Fibroblast of mammary gland (primary cell): ENCODE results near the gene EEF1AKMT2.

Source experiments
- DNase-seq: peaks from one replicate; pipeline ENCODE4 v3.0.0-alpha.2; 2010; ENCODE audit warnings: low read depth
- H3K4me3 ChIP-seq: 2 replicates; pipeline ENCODE4 v1.5.1; 2011; ENCODE audit warnings: low read depth, mild to moderate bottlenecking, low read length, moderate library complexity; ENCODE audit not compliant: control insufficient read depth
- TF ChIP-seq, protein P1 (sequence below): conservative IDR thresholded peaks from 2 replicates; pipeline ENCODE4 v1.5.1; 2011; ENCODE audit warnings: low read depth, low read length, inconsistent platforms; ENCODE audit not compliant: control insufficient read depth, insufficient read depth

Gene EEF1AKMT2

DNA sequence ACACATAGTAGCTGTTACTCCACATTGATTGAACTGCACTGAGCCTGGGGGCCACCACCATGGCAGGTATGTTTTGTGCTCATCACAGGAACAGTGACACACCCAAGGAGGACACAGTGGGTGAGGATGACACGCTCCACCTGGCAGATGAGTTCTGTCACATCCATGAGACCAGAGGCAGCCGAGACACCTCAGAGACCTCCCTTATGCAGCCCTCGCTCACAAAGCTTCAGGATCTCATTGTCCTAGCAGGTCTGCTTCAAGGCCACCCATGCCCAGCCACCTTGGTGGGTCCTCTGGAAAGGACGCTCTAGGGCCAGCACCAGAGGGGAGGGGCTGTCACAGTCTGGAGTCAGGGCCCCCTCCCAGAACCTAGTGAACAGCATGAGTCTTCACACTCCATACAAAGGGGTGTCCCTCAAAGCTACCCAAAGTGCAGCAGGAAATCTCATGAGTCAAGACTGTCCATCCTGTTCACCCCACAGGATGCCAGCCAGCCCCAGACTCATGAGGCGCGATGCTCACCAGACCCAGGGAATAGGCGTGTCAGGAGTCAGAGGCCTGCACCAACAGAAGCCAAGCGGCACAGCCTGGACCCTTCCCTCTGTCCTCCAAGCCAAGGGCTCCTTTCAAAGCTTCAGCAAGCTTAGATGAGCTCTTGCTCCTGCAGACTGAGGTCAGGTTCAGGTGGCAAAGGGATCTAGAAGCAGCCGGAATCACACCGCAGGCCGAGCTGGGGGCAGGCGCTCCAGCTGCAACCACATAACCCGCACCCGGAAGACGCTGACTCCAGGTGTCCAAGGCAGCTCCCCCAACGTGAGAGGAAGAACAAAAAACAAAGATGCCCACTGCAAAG is 57.1 kb downstream of the EEF1AKMT2 start:
- TF ChIP-seq, protein P1, sequence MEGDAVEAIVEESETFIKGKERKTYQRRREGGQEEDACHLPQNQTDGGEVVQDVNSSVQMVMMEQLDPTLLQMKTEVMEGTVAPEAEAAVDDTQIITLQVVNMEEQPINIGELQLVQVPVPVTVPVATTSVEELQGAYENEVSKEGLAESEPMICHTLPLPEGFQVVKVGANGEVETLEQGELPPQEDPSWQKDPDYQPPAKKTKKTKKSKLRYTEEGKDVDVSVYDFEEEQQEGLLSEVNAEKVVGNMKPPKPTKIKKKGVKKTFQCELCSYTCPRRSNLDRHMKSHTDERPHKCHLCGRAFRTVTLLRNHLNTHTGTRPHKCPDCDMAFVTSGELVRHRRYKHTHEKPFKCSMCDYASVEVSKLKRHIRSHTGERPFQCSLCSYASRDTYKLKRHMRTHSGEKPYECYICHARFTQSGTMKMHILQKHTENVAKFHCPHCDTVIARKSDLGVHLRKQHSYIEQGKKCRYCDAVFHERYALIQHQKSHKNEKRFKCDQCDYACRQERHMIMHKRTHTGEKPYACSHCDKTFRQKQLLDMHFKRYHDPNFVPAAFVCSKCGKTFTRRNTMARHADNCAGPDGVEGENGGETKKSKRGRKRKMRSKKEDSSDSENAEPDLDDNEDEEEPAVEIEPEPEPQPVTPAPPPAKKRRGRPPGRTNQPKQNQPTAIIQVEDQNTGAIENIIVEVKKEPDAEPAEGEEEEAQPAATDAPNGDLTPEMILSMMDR, result no peak
- DNase-seq, result no peak
- no peak overlapping the region for H3K4me3 ChIP-seq

DNA sequence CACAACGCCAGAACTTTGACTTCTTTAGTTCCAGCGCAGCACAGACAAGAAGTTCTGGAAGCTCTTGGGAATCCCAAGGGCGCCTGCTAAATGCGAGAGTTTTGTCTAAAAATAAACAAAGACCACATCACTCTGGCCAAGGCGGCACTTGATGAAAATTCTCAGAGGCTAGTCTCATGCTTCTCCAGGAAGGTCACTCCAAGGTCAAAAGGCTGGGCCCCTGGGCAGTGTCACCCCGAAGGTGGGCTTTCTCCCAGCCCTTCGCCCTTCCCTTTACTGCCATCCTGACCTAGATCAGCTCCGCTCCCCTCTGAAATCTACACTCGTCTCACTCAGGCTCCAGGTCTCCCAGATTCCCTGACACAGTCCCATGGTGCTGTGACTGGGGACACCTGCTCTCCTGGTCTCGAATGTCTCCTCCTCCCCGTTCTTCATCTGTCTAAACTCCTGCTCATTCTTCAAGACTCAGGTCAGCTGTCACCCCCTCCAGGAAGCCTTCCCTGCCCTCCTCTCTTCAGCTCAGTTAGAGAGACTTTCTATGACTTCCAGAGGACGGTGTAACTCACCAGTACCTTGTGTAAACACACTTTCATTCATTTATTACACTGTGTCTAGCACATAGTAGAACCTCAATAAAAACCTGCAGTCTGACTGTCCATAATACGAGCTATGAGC is 58.0 kb downstream of the EEF1AKMT2 start:
- DNase-seq, result no peak
- TF ChIP-seq, protein P1, result no peak
- H3K4me3 ChIP-seq, result no peak overlapping the region

DNA sequence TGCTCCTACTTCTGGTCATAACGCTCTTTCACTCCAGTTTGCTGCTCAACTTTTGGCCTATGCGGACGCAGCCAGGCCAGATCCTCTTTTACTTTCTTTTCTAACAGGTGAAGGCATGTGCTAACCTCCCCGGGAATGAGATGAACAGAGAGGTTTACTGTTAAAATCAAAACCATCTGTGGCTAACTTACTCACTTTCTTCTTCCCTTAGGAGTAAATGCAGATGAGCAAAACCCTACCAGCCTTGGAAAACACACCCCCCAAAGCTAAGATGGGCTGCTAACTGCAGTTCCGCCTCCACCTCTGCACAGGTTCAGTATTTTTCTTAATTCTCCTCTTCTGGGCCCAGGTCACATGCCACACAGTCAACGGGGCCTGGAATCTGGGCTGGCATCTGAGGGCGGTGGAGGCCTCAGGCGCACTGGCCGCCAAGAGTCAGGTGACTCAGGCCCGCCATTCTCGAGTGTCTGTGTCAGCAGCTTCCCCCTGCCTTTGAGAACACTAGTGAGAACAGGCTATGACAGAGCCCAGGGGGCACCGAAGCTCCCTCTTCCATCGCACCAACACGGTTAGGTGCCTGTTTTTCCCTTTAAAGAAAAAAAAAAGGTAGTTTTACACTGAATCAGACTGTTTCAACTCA is 58.6 kb downstream of the EEF1AKMT2 start:
- H3K4me3 ChIP-seq, result no peak overlapping the region
- peak; percentile 70 for DNase-seq
- TF ChIP-seq, protein P1, result no peak

DNA sequence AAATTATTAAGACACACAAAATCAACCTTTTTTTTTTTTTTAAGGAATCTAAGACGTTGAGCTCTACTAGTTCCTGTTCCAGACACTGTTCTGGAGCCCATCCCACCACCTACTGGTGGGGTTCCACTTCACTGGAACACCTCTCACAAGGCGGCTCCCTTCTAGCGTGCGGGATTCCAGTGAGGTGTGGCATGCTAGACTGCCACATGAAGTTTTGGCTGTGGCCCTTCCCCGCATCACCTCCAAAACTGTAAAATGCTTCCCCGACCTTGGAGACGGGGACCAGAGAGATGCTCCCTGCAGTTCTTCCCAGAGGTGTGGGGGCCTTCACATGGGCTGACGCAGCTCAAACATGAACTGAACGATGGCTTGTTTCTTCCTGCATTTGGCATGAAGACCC is 60.1 kb downstream of the EEF1AKMT2 start:
- no peak overlapping the region for H3K4me3 ChIP-seq
- TF ChIP-seq, protein P1, result no peak
- no peak for DNase-seq

- H3K4me3 ChIP-seq, result no peak overlapping the region
- no peak for DNase-seq
- TF ChIP-seq, protein P1, result no peak
Observed at GRCh38 chr10:124730790-124731189, 60.9 kb downstream of the EEF1AKMT2 start.

- DNase-seq, result no peak
- H3K4me3 ChIP-seq, result no peak overlapping the region
- TF ChIP-seq, protein P1, result no peak
Observed at GRCh38 chr10:124728830-124729661, 62.6 kb downstream of the EEF1AKMT2 start.
